Left forelimb (tissue), 1 donor: ENCODE results near the gene F2.
"Not testable (repeated sequence)": the region's sequence is repeated elsewhere in the genome, so short reads cannot be mapped to it uniquely, and the experiment has no call there.

Experiments
- DNase-seq: peaks from one replicate; pipeline ENCODE4 v3.0.0-alpha.2; 2018; ENCODE audit warnings: low spot score

Gene F2

DNA sequence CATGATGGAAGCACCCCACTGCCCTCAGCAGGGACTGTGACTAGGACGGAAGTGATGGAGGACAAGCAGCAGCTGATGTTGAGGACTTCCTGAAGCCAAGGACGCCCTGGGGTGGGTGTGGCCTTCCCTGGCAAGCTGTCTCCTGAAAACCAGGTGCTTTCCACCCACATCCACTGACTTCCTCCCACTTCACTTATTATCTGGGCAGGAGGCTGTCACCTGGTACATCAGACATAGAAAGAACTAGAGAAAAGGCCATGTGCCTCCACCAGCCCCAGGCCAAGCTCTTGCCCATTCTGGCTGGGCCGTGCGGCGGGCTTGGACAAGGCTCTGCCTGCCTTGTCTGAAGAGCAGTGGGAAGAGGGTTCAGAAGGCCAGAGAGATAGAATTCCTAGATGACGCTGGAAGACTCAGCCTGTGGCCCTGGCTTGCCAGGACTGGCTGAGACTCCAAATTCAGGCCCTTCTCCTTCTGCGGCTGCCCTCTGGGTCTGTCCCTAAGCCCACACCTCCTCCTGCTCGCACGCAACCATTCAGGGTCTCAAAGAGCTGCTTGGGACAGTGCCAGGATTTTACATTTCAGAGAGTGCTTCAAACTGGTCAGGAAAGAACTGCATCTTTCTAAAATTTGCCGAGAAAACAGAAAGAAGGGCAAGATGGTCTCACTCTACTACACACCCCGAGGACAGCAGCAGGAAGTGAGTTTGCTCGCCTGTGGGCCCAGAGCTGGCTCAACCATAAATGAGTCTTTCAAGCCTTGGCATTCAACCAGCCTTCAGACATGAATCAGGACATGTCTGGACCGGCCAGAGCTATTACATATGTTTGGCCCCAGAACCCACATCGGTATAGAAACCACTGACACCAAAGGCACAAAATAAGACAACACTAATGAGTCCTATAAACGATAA lies 31.9 kb upstream of the F2 start:
- no peak for DNase-seq

- DNase-seq: no peak
Measured at GRCh38 chr11:46690702-46691101, 28.3 kb upstream of the F2 start.

GRCh38 chr11:46692450-46692849 lies 26.6 kb upstream of the F2 start:
- DNase-seq: no peak

DNA sequence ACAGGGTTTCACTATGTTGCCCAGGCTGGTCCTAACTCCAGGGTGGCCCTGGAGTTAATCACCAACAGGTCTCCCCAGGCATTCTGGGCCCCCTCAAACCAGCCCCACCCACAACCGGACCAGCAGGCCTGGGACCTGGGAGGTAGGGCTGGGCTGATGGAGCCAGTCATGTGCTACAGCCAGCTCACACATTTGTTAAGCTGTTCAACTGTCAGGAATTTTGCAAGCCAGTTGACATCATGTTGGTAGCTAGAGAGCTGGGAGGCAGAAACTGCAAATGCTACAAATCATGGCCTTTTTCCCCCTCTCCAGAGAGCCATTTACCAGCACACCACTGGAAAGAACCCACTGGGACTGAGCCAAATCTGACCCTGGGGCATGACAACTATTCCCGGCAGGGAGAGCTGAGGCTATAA lies 25.4 kb upstream of the F2 start:
- no peak for DNase-seq

DNA sequence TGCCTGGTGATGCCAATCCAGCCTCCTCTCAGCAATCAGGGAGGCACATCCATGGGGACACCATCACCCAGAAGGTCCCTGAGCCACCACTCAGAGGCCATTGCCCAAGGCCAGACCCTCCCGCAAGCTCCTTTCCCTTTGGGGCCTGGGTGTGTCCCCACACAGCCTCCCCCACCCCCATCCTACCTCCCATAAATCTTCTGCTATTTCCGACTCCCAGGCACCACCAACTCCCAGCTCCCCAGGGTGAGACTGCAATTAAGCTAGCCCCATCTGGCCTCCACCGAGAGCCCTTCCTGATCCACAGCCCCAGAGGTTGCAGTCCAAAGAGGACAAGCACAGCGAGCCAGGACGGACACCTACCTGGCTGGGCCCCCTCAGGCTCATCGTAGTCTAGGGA lies 24.9 kb upstream of the F2 start:
- no peak for DNase-seq

- DNase-seq: no peak
Measured at GRCh38 chr11:46694607-46695006, 24.4 kb upstream of the F2 start.

- no peak for DNase-seq
Measured at GRCh38 chr11:46695345-46696211, 23.4 kb upstream of the F2 start.

DNA sequence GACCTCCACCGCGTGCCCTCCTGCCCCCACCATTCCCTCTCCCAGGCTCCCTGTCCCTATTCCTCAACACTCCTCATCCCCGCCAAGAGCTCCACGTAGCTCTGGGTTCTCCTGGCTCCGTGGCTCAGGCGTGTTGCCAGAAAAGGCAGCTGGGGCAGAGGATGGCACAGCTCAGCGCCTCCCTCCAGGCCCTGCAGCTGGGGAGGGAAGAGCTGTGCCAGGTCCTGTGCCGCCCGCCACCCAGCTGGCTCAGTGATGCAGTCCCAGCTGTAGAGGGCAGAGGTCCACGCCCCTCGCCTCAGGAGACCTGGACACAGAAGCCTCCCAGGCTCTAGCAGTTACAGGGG lies 22.8 kb upstream of the F2 start:
- DNase-seq: peak; percentile 78

GRCh38 chr11:46697303-46697702 lies 21.7 kb upstream of the F2 start:
- DNase-seq: no peak

GRCh38 chr11:46697723-46698122 lies 21.3 kb upstream of the F2 start:
- DNase-seq: no peak

- DNase-seq: no peak
Measured at GRCh38 chr11:46698597-46698996, 20.4 kb upstream of the F2 start.

GRCh38 chr11:46700241-46701077 lies 18.6 kb upstream of the F2 start, which contains the start of the genes ARHGAP1 and ZNF408:
TSS of gene ARHGAP1 (minus strand) at chr11:46700619. CDS start at chr11:46696107, 4,512 bp downstream.
TSS of gene ZNF408 (plus strand) at chr11:46701031. CDS start at chr11:46701048, 17 bp downstream.
- DNase-seq: peak; percentile 99

DNA sequence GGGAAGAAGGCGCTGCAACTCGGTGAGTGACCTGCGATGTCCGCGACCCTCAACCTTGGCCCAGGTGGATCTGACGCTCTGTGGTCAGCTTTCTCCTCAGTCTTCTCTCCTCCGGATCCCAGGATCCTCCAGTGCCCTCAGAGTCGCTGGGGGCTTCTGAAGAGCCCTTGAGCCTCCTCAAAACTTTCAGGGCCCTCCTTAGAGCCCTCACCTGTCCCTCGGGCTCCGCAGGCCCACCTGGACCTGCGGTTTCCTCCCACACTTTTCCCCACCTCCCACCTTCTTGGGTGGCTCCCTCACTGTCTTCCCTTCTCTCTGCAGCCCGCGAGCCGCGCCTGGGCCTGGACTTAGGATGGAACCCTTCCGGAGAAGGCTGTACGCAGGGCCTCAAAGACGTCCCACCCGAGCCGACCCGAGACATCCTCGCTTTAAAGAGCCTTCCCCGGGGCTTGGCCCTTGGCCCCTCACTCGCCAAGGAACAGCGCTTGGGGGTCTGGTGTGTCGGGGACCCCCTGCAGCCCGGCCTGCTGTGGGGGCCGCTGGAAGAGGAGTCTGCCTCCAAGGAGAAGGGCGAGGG lies 17.8 kb upstream of the F2 start:
- no peak for DNase-seq

GRCh38 chr11:46705070-46705688 lies 13.8 kb upstream of the F2 start:
- no peak for DNase-seq

DNA sequence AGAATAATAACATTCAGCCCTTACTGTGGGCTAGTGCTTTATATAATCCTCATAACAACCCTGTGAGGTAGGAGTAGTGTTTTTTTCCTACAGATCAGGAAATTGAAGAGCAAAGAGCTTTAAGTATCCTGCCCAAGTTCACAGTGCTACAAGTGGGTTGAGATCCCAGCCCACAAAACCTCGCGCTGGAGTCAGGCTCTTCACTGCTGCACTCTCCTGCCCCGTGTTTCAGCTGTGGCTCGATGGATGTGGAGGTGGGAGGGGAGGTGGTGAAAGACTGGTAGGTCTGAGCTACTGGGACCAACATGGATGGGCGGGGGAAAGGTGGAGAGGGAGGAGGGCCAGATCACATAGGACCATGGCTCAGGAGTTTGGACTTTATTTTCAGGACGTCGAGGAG lies 12.1 kb upstream of the F2 start:
- no peak for DNase-seq

- not testable (repeated sequence) for DNase-seq
Measured at GRCh38 chr11:46709351-46709750, 9.7 kb upstream of the F2 start.

GRCh38 chr11:46710821-46711269 lies 8.2 kb upstream of the F2 start:
- DNase-seq: no peak

DNA sequence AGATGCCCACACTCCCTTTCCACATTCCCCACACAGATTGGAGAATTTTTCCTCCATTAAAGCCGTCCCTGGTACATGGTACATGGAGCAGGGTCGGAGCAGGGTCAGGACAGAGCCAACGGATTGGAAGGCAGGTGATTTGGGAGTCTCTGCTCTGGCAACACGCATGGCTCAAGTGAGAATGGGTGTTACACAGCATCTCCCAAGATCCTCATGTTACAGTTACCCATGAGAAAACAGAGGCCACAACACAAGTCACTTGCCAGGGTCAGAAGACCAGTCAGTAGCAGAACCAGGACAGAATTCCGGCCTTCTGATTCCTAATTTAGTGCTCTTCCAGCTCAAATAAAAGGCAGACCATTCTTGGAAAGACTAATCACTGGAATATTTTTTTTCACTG lies 7.7 kb upstream of the F2 start:
- no peak for DNase-seq

DNA sequence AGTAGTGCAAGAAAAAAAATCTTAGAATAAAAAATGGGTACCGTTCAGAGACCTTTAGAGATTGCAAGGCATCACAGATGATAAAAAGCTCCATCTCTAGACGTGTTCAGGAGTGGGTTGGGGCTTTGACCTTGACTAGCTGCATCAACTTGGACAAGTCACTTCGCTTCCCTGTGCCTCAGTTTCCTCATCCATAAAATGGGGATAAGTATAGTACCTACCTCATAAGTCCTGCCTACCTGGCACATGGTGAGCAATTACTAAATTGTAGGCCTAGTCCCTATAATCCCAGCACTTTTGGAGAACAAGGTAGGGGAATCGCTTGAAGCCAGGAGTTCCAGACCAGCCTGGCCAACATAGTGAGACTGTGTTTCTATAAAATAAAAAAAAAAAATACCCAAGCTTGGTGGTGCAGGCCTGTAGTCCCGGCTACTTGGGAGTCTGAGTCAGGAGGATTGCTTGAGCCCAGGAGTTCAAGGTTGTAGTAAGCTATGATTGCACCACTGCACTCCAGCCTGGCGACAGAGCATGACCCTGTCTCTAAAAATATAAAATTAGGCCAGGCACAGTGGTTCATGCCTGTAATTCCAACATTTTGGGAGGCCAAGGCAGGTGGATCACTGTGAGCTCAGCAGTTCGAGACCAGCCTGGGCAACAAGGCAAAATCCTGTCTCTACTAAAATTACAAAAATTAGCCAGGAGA lies 6.0 kb upstream of the F2 start:
- no peak for DNase-seq

- not testable (repeated sequence) for DNase-seq
Measured at GRCh38 chr11:46717825-46718154, 1.2 kb upstream of the F2 start.
